ENCODE results near the gene TUT4. TPM values are rescaled to one million over a fixed set of nuclear protein-coding genes. Genes with fewer than 3 reads are reported as not detected.
A peak's percentile ranks its signal among the peaks of the same experiment; 100 is the strongest.

Gene TUT4
- total RNA-seq, 2 donors from 2014 or later = 81.0 to 111 TPM

- no peak overlapping the region for H3K27ac Mint-ChIP-seq
- no peaks in the 10 kb centered on the region for H3K36me3 Mint-ChIP-seq
- ATAC-seq (no peak), DNase-seq (ENCODE audit: low spot score in 2 of 2) (no peak)
- H3K9me3 Mint-ChIP-seq = no peaks in the 10 kb centered on the region
These were observed 91.1 kb downstream of the TUT4 start for GRCh38 chr1:52461821-52462220.

GRCh38 chr1:52460694-52461093 is 92.2 kb downstream of the TUT4 start:
- DNase-seq (ENCODE audit: low spot score in 2 of 2) (no peak), ATAC-seq (no peak)
- H3K36me3 Mint-ChIP-seq = no peaks in the 10 kb centered on the region
- H3K27ac Mint-ChIP-seq = peak overlapping the region in 1 of 2 donors; percentile 4
- no peaks in the 10 kb centered on the region for H3K9me3 Mint-ChIP-seq

- H3K9me3 Mint-ChIP-seq = no peaks in the 10 kb centered on the region
- no peaks in the 10 kb centered on the region for H3K36me3 Mint-ChIP-seq
- no peak for DNase-seq (ENCODE audit: low spot score in 2 of 2)
- no peak overlapping the region for H3K27ac Mint-ChIP-seq
- no peak for ATAC-seq
These were observed 97.2 kb downstream of the TUT4 start for GRCh38 chr1:52455686-52456085.

GRCh38 chr1:52454779-52455178 is 98.1 kb downstream of the TUT4 start:
- DNase-seq (ENCODE audit: low spot score in 2 of 2) = no peak
- H3K36me3 Mint-ChIP-seq = no peaks in the 10 kb centered on the region
- no peak for ATAC-seq
- H3K27ac Mint-ChIP-seq = no peak overlapping the region
- no peaks in the 10 kb centered on the region for H3K9me3 Mint-ChIP-seq

- ATAC-seq (no peak), DNase-seq (ENCODE audit: low spot score in 2 of 2) (no peak)
- H3K36me3 Mint-ChIP-seq = no peaks in the 10 kb centered on the region
- no peaks in the 10 kb centered on the region for H3K9me3 Mint-ChIP-seq
- H3K27ac Mint-ChIP-seq = no peak overlapping the region
These were observed 98.8 kb downstream of the TUT4 start for GRCh38 chr1:52454127-52454526.

GRCh38 chr1:52444463-52444862 is 108.4 kb downstream of the TUT4 start:
- Mint-ChIP-seq H3K36me3 (no peaks in the 10 kb centered on the region), H3K27ac (no peak overlapping the region), H3K9me3 (no peaks in the 10 kb centered on the region)
- ATAC-seq (no peak), DNase-seq (ENCODE audit: low spot score in 2 of 2) (no peak)

- Mint-ChIP-seq H3K9me3 (no peaks in the 10 kb centered on the region), H3K36me3 (no peaks in the 10 kb centered on the region), H3K27ac (no peak overlapping the region)
- ATAC-seq (no peak), DNase-seq (ENCODE audit: low spot score in 2 of 2) (no peak)
These were observed 112.9 kb downstream of the TUT4 start for GRCh38 chr1:52439976-52440375.

GRCh38 chr1:52436817-52437216 is 116.1 kb downstream of the TUT4 start:
- DNase-seq (ENCODE audit: low spot score in 2 of 2) = no peak
- ATAC-seq = no peak
- H3K27ac Mint-ChIP-seq = no peak overlapping the region
- no peaks in the 10 kb centered on the region for H3K9me3 Mint-ChIP-seq
- H3K36me3 Mint-ChIP-seq = no peaks in the 10 kb centered on the region

GRCh38 chr1:52435650-52436049 is 117.2 kb downstream of the TUT4 start:
- Mint-ChIP-seq H3K27ac (no peak overlapping the region), H3K9me3 (no peaks in the 10 kb centered on the region), H3K36me3 (no peaks in the 10 kb centered on the region)
- ATAC-seq (no peak), DNase-seq (ENCODE audit: low spot score in 2 of 2) (no peak)

GRCh38 chr1:52435211-52435610 is 117.7 kb downstream of the TUT4 start:
- Mint-ChIP-seq H3K9me3 (no peaks in the 10 kb centered on the region), H3K27ac (no peak overlapping the region), H3K36me3 (no peaks in the 10 kb centered on the region)
- ATAC-seq (no peak), DNase-seq (ENCODE audit: low spot score in 2 of 2) (no peak)

- peaks cover 0 to 2% of the 10 kb centered on the region in 2 donors for H3K36me3 Mint-ChIP-seq
- H3K27ac Mint-ChIP-seq = no peak overlapping the region
- ATAC-seq (no peak), DNase-seq (ENCODE audit: low spot score in 2 of 2) (no peak)
- no peaks in the 10 kb centered on the region for H3K9me3 Mint-ChIP-seq
These were observed 120.1 kb downstream of the TUT4 start for GRCh38 chr1:52432807-52433206.

GRCh38 chr1:52427152-52427551 is 125.7 kb downstream of the TUT4 start:
- H3K9me3 Mint-ChIP-seq = no peaks in the 10 kb centered on the region
- H3K36me3 Mint-ChIP-seq = peaks cover 9 to 15% of the 10 kb centered on the region in 2 donors
- H3K27ac Mint-ChIP-seq = peak overlapping the region in 1 of 2 donors; percentile 6
- ATAC-seq = no peak
- no peak for DNase-seq (ENCODE audit: low spot score in 2 of 2)

- Mint-ChIP-seq H3K36me3 (peaks cover 9 to 15% of the 10 kb centered on the region in 2 donors), H3K9me3 (no peaks in the 10 kb centered on the region), H3K27ac (peak overlapping the region; percentile 44 to 64)
- DNase-seq (ENCODE audit: low spot score in 2 of 2) (no peak), ATAC-seq (no peak)
These were observed 126.5 kb downstream of the TUT4 start for GRCh38 chr1:52426371-52426770.

GRCh38 chr1:52424813-52425212 is 128.1 kb downstream of the TUT4 start:
- H3K36me3 Mint-ChIP-seq = peaks cover 9 to 16% of the 10 kb centered on the region in 2 donors
- no peaks in the 10 kb centered on the region for H3K9me3 Mint-ChIP-seq
- no peak for ATAC-seq
- no peak for DNase-seq (ENCODE audit: low spot score in 2 of 2)
- peak overlapping the region; percentile 33 to 89 for H3K27ac Mint-ChIP-seq

- Mint-ChIP-seq H3K9me3 (no peaks in the 10 kb centered on the region), H3K36me3 (peaks cover 9 to 22% of the 10 kb centered on the region in 2 donors), H3K27ac (peak overlapping the region; percentile 89)
- no peak for DNase-seq (ENCODE audit: low spot score in 2 of 2)
- ATAC-seq = peak; percentile 90 to 98
These were observed 128.7 kb downstream of the TUT4 start for GRCh38 chr1:52424231-52424636.

GRCh38 chr1:52423771-52424170 is 129.1 kb downstream of the TUT4 start:
- DNase-seq (ENCODE audit: low spot score in 2 of 2) (peak in 1 of 2 donors; percentile 48), ATAC-seq (peak; percentile 84 to 88)
- peaks cover 9 to 27% of the 10 kb centered on the region in 2 donors for H3K36me3 Mint-ChIP-seq
- no peaks in the 10 kb centered on the region for H3K9me3 Mint-ChIP-seq
- peak overlapping the region; percentile 89 for H3K27ac Mint-ChIP-seq

GRCh38 chr1:52423055-52423454 is 129.8 kb downstream of the TUT4 start:
- ATAC-seq (no peak), DNase-seq (ENCODE audit: low spot score in 2 of 2) (no peak)
- H3K36me3 Mint-ChIP-seq = peaks cover 9 to 29% of the 10 kb centered on the region in 2 donors
- no peaks in the 10 kb centered on the region for H3K9me3 Mint-ChIP-seq
- no peak overlapping the region for H3K27ac Mint-ChIP-seq

- peaks cover 15 to 38% of the 10 kb centered on the region in 2 donors for H3K36me3 Mint-ChIP-seq
- no peaks in the 10 kb centered on the region for H3K9me3 Mint-ChIP-seq
- DNase-seq (ENCODE audit: low spot score in 2 of 2) (no peak), ATAC-seq (no peak)
- no peak overlapping the region for H3K27ac Mint-ChIP-seq
These were observed 132.2 kb downstream of the TUT4 start for GRCh38 chr1:52420713-52421112.

- ATAC-seq (no peak), DNase-seq (ENCODE audit: low spot score in 2 of 2) (no peak)
- no peaks in the 10 kb centered on the region for H3K9me3 Mint-ChIP-seq
- H3K36me3 Mint-ChIP-seq = peaks cover 29 to 55% of the 10 kb centered on the region in 2 donors
- peak overlapping the region in 1 of 2 donors; percentile 16 for H3K27ac Mint-ChIP-seq
These were observed 136.1 kb downstream of the TUT4 start for GRCh38 chr1:52416811-52417210.

All from activated naive CD4-positive, alpha-beta T cell treated with anti-CD3 and anti-CD28 coated beads, Interleukin-2, amount 50 U/mL, for 72 hours (primary cell).